Adrenal gland (tissue), 12 donors: ENCODE data around the gene TCF4. TPM values are rescaled to one million over a fixed set of nuclear protein-coding genes. Genes with fewer than 3 reads are reported as not detected.

Experiments used
- DNase-seq, 7 donors: peaks; one replicate each; pipeline ENCODE4 v3.0.0-alpha.2; 2019 to 2020
- H3K27ac ChIP-seq, 5 donors: fragments of 200-600 bp; sonication (generic) in 4 of 5; 1 replicate in 3 of 5; 2 replicates in 2 of 5; pipeline versions ENCODE4 v1.5.1 to v1.8.0; 2016 to 2020; ENCODE audit warnings: mild to moderate bottlenecking in 1 of 5
- H3K27me3 ChIP-seq: fragments of 200-600 bp; 2 replicates; pipeline ENCODE4 v1.8.0; 2021
- H3K36me3 ChIP-seq, 2 donors: fragments of 200-600 bp; replicated peaks in 1 of 2; 1 replicate in 1 of 2; 2 replicates in 1 of 2; pipeline versions ENCODE4 v1.5.1 to v1.8.0; 2018 to 2022
- H3K4me1 ChIP-seq, 2 donors: fragments of 200-600 bp; replicated peaks in 1 of 2; 1 replicate in 1 of 2; 2 replicates in 1 of 2; pipeline versions ENCODE4 v1.5.1 to v1.8.0; 2018 to 2021
- H3K4me3 ChIP-seq, 4 donors: fragments of 200-600 bp; sonication (generic) in 3 of 4; one replicate each; pipeline ENCODE4 v1.5.1; 2016 to 2018
- H3K9me3 ChIP-seq, 3 donors: fragments of 200-600 bp; sonication (generic) in 1 of 3; replicated peaks in 1 of 3; 1 replicate in 2 of 3; 2 replicates in 1 of 3; pipeline versions ENCODE4 v1.5.1 to v1.8.0; 2016 to 2021
- CTCF ChIP-seq, 6 experiments: fragments of 450-650 bp in 4 of 6; fragments of 200-600 bp in 2 of 6; sonication (generic) in 1 of 6; IDR thresholded peaks; 1 replicate in 5 of 6; 2 replicates in 1 of 6; pipeline versions ENCODE4 v1.5.1 to v1.8.0; 2016 to 2021; ENCODE audit warnings: antibody characterized with exemption in 6 of 6, mild to moderate bottlenecking in 2 of 6, moderate library complexity in 1 of 6
- POLR2A ChIP-seq, 2 donors: fragments of 450-650 bp; IDR thresholded peaks; one replicate each; pipeline ENCODE4 v1.6.1; 2017; ENCODE audit warnings: antibody characterized with exemption in 2 of 2, mild to moderate bottlenecking in 2 of 2, moderate library complexity in 1 of 2
- WGBS, 4 donors: extraction: QIAGEN DNeasy Blood & Tissue Kit in 2 of 4; methylation state at CpG; one replicate each; pipeline versions ENCODE4 v1.1.5 to v1.1.7; 2013 to 2017; 5-methylcytosine and 5-hydroxymethylcytosine counted together
- intact Hi-C, 2 donors: fragments of 100-400 bp; cut with DNase I; formaldehyde crosslinking; loops; one replicate each; pipeline versions ENCODE4 v1.14.1 to v1.15.0; 2022 to 2023
- polyA plus RNA-seq, 3 donors: library from polyadenylated mRNA; stranded (reverse); fragments of 200-250 nt in 2 of 3; fragments of 350-450 nt in 1 of 3; fragmentation: Illumina TruSeq in 1 of 3; extraction: RNeasy Lipid Tissue Mini Kit (QIAGEN cat#74804) in 1 of 3; gene quantifications; one replicate each; pipeline ENCODE4 v1.2.3, GENCODE V29; 2013 to 2014
- total RNA-seq, 9 donors: library from RNA; depleted of rRNA in 4 of 9; stranded (reverse); fragments of >200 nt in 4 of 9; fragments of 120-200 nt in 1 of 9; fragmentation: NEBNext Ultra II Directional in 1 of 9; extraction: Animal tissue kit (Norgen Biotek cat#: 25700) in 1 of 9; gene quantifications; one replicate each; pipeline versions ENCODE4 v1.1.0 to v1.2.4, GENCODE V29; 2013 to 2023
- donor health status: healthy with polysubstance abuse.
- donor health status: Bipolar disorder and iron deficiency.
- donor health status: DM: yes; HTN: yes; CAD: no.
- donor health status: DM: no; HTN: no; CAD: no.
- donor health status: DM: no; HTN: no; CAD: no.
- donor health status: DM: yes; HTN: yes; CAD: no.

Gene TCF4
- total and polyA plus RNA-seq, 12 donors = 21.9 to 196 (median 112) TPM

- intact Hi-C loops = no loop called here
- Histone ChIP-seq H3K4me3 (no peak overlapping the region), H3K36me3 (peaks cover 0 to 44% of the 10 kb centered on the region in 2 donors), H3K9me3 (no peaks in the 10 kb centered on the region), H3K27me3 (no peaks in the 10 kb centered on the region), H3K27ac (peak overlapping the region in 1 of 5 donors; percentile 38), H3K4me1 (peaks cover 14 to 27% of the 10 kb centered on the region in 2 donors)
- 89 to 100% (median 94%) methylated on average over 1 of the region's 1 CpG for WGBS, 4 donors
- TF ChIP-seq CTCF (IDR thresholded peaks at IDR 0.05) (no peak), POLR2A (IDR thresholded peaks at IDR 0.05) (no peak)
- DNase-seq = no peak
Measured at GRCh38 chr18:55253814-55254213, 334.2 kb downstream of the TCF4 start.

- intact Hi-C loops = no loop called here
- WGBS, 4 donors = 4 to 17% (median 7%) methylated on average over 2 of the region's 2 CpGs
- H3K4me3 ChIP-seq = peak overlapping the region in 1 of 4 donors; percentile 9
Measured at GRCh38 chr18:55252901-55253300, 335.1 kb downstream of the TCF4 start.

GRCh38 chr18:55252053-55252675 lies 335.8 kb downstream of the TCF4 start:
- H3K9me3 ChIP-seq = no peaks in the 10 kb centered on the region
- intact Hi-C loops = no loop called here
- H3K36me3 ChIP-seq = peaks cover 0 to 33% of the 10 kb centered on the region in 2 donors
- peak overlapping the region in 3 of 5 donors; percentile 41 to 68 (median 61) for H3K27ac ChIP-seq
- peak overlapping the region in 1 of 4 donors; percentile 9 for H3K4me3 ChIP-seq
- no peaks in the 10 kb centered on the region for H3K27me3 ChIP-seq
- peaks cover 14 to 27% of the 10 kb centered on the region in 2 donors for H3K4me1 ChIP-seq
- peak in 1 of 7 donors; percentile 32 for DNase-seq
- TF ChIP-seq CTCF (IDR thresholded peaks at IDR 0.05) (no peak), POLR2A (IDR thresholded peaks at IDR 0.05) (no peak)
- 11 to 30% (median 18%) methylated on average over 7 of the region's 7 CpGs for WGBS, 4 donors

More at GRCh38 chr18:55252901-55253300, 335.1 kb downstream of the TCF4 start:
- peaks cover 14 to 27% of the 10 kb centered on the region in 2 donors for H3K4me1 ChIP-seq
- no peaks in the 10 kb centered on the region for H3K27me3 ChIP-seq
- H3K27ac ChIP-seq = peak overlapping the region in 4 of 5 donors; percentile 40 to 68 (median 48)
- H3K9me3 ChIP-seq = no peaks in the 10 kb centered on the region
- peaks cover 0 to 35% of the 10 kb centered on the region in 2 donors for H3K36me3 ChIP-seq
- no peak for DNase-seq
- TF ChIP-seq POLR2A (IDR thresholded peaks at IDR 0.05) (no peak), CTCF (IDR thresholded peaks at IDR 0.05) (no peak)

- intact Hi-C loops = no loop called here
- Histone ChIP-seq H3K4me1 (peaks cover 14 to 27% of the 10 kb centered on the region in 2 donors), H3K27me3 (no peaks in the 10 kb centered on the region), H3K4me3 (no peak overlapping the region), H3K27ac (peak overlapping the region in 2 of 5 donors; percentile 46 to 68), H3K36me3 (peaks cover 0 to 25% of the 10 kb centered on the region in 2 donors), H3K9me3 (no peaks in the 10 kb centered on the region)
- WGBS, 4 donors = 64 to 73% (median 66%) methylated on average over 13 of the region's 13 CpGs
- DNase-seq = no peak
- no peak for TF ChIP-seq CTCF (IDR thresholded peaks at IDR 0.05)
- no peak for TF ChIP-seq POLR2A (IDR thresholded peaks at IDR 0.05)
Measured at GRCh38 chr18:55251254-55251971, 336.6 kb downstream of the TCF4 start.
